Activated naive CD8-positive, alpha-beta T cell treated with anti-CD3 and anti-CD28 coated beads, Interleukin-2, amount 50 U/mL, for 24 hours (primary cell): ENCODE results near the gene TUBGCP5.
A peak's percentile ranks its signal among the peaks of the same experiment; 100 is the strongest.
"Not testable (repeated sequence)": the region's sequence is repeated elsewhere in the genome, so short reads cannot be mapped to it uniquely, and the experiment has no call there.

Experiments used
- ATAC-seq: fragments of 150-1000 bp; cut with Tn5 transposase; one replicate; pipeline ENCODE4 v1.10.0; 2021
- DNase-seq: peaks from one replicate; pipeline ENCODE4 v3.0.0; 2021
- H3K27ac Mint-ChIP-seq: one replicate; pipeline ENCODE4 v1.8.0; 2021; ENCODE audit warnings: mild to moderate bottlenecking, mixed read lengths
- H3K27me3 Mint-ChIP-seq: one replicate; pipeline ENCODE4 v1.8.0; 2021; ENCODE audit warnings: mixed read lengths
- H3K36me3 Mint-ChIP-seq: one replicate; pipeline ENCODE4 v1.8.0; 2021; ENCODE audit warnings: low read depth, mixed read lengths
- H3K4me1 Mint-ChIP-seq: one replicate; pipeline ENCODE4 v1.8.0; 2021; ENCODE audit warnings: mixed read lengths
- H3K4me3 Mint-ChIP-seq: one replicate; pipeline ENCODE4 v1.8.0; 2021; ENCODE audit warnings: mild to moderate bottlenecking, moderate library complexity, mixed read lengths
- H3K9me3 Mint-ChIP-seq: one replicate; pipeline ENCODE4 v1.8.0; 2021; ENCODE audit warnings: mixed read lengths

Gene TUBGCP5

GRCh38 chr15:23039143-23039916 is at the start of gene TUBGCP5:
TUBGCP5 (minus strand) TSS chr15:23039569; CDS start chr15:23039543, 26 bp downstream.
- peaks cover 19% of the 10 kb centered on the region for H3K36me3 Mint-ChIP-seq
- no peaks in the 10 kb centered on the region for H3K27me3 Mint-ChIP-seq
- H3K27ac Mint-ChIP-seq, result peak within 1 kb of the TSS; percentile 98
- DNase-seq (peak; percentile 97), ATAC-seq (peak; percentile 97)
- peaks cover 21% of the 10 kb centered on the region for H3K4me1 Mint-ChIP-seq
- peak within 1 kb of the TSS; percentile 98 for H3K4me3 Mint-ChIP-seq
- no peaks in the 10 kb centered on the region for H3K9me3 Mint-ChIP-seq

GRCh38 chr15:23083115-23083514 is 43.7 kb upstream of the TUBGCP5 start:
- Mint-ChIP-seq H3K27ac (no peak overlapping the region), H3K36me3 (no peaks in the 10 kb centered on the region), H3K9me3 (no peaks in the 10 kb centered on the region), H3K4me3 (no peak overlapping the region), H3K27me3 (no peaks in the 10 kb centered on the region), H3K4me1 (no peaks in the 10 kb centered on the region)
- ATAC-seq, result no peak
- DNase-seq, result no peak

GRCh38 chr15:23081996-23082737 is 42.8 kb upstream of the TUBGCP5 start:
- not testable (repeated sequence) for H3K36me3 Mint-ChIP-seq, H3K4me3 Mint-ChIP-seq, H3K27me3 Mint-ChIP-seq, DNase-seq, ATAC-seq, H3K27ac Mint-ChIP-seq, H3K4me1 Mint-ChIP-seq, H3K9me3 Mint-ChIP-seq

GRCh38 chr15:23081271-23081670 is 41.9 kb upstream of the TUBGCP5 start:
- no peak overlapping the region for H3K4me3 Mint-ChIP-seq
- ATAC-seq (no peak), DNase-seq (no peak)
- H3K27me3 Mint-ChIP-seq, result no peaks in the 10 kb centered on the region
- no peaks in the 10 kb centered on the region for H3K4me1 Mint-ChIP-seq
- H3K36me3 Mint-ChIP-seq, result no peaks in the 10 kb centered on the region
- H3K9me3 Mint-ChIP-seq, result no peaks in the 10 kb centered on the region
- no peak overlapping the region for H3K27ac Mint-ChIP-seq

GRCh38 chr15:23079766-23080165 is 40.4 kb upstream of the TUBGCP5 start:
- Mint-ChIP-seq H3K27ac (no peak overlapping the region), H3K4me3 (no peak overlapping the region), H3K36me3 (no peaks in the 10 kb centered on the region), H3K4me1 (no peaks in the 10 kb centered on the region), H3K9me3 (no peaks in the 10 kb centered on the region), H3K27me3 (no peaks in the 10 kb centered on the region)
- ATAC-seq (no peak), DNase-seq (no peak)

- Mint-ChIP-seq H3K27ac (no peak overlapping the region), H3K4me3 (no peak overlapping the region), H3K4me1 (no peaks in the 10 kb centered on the region), H3K9me3 (no peaks in the 10 kb centered on the region), H3K36me3 (no peaks in the 10 kb centered on the region), H3K27me3 (peaks cover 5% of the 10 kb centered on the region)
- ATAC-seq, result no peak
- no peak for DNase-seq
Measured at GRCh38 chr15:23075927-23076326, 36.6 kb upstream of the TUBGCP5 start.

- no peak for ATAC-seq
- no peaks in the 10 kb centered on the region for H3K9me3 Mint-ChIP-seq
- DNase-seq, result no peak
Measured at GRCh38 chr15:23074684-23075083, 35.3 kb upstream of the TUBGCP5 start.

GRCh38 chr15:23073890-23074646 is 34.7 kb upstream of the TUBGCP5 start:
- Mint-ChIP-seq H3K36me3 (no peaks in the 10 kb centered on the region), H3K27me3 (peaks cover 7% of the 10 kb centered on the region), H3K27ac (no peak overlapping the region), H3K9me3 (no peaks in the 10 kb centered on the region), H3K4me3 (no peak overlapping the region), H3K4me1 (no peaks in the 10 kb centered on the region)
- DNase-seq (no peak), ATAC-seq (peak; percentile 40)

More at GRCh38 chr15:23074684-23075083, 35.3 kb upstream of the TUBGCP5 start:
- Mint-ChIP-seq H3K4me1 (no peaks in the 10 kb centered on the region), H3K27ac (no peak overlapping the region), H3K27me3 (peaks cover 7% of the 10 kb centered on the region), H3K4me3 (no peak overlapping the region), H3K36me3 (no peaks in the 10 kb centered on the region)

GRCh38 chr15:23072633-23073032 is 33.3 kb upstream of the TUBGCP5 start:
- no peak for DNase-seq
- Mint-ChIP-seq H3K4me1 (no peaks in the 10 kb centered on the region), H3K4me3 (no peak overlapping the region), H3K36me3 (no peaks in the 10 kb centered on the region), H3K27me3 (peaks cover 7% of the 10 kb centered on the region), H3K27ac (no peak overlapping the region), H3K9me3 (no peaks in the 10 kb centered on the region)
- no peak for ATAC-seq

- no peak for DNase-seq
- H3K9me3 Mint-ChIP-seq, result no peaks in the 10 kb centered on the region
- no peaks in the 10 kb centered on the region for H3K4me1 Mint-ChIP-seq
- no peak overlapping the region for H3K27ac Mint-ChIP-seq
- no peaks in the 10 kb centered on the region for H3K36me3 Mint-ChIP-seq
- H3K27me3 Mint-ChIP-seq, result peaks cover 7% of the 10 kb centered on the region
- ATAC-seq, result no peak
- H3K4me3 Mint-ChIP-seq, result no peak overlapping the region
Measured at GRCh38 chr15:23069496-23070166, 30.3 kb upstream of the TUBGCP5 start.

- H3K27ac Mint-ChIP-seq, result no peak overlapping the region
- no peak overlapping the region for H3K4me3 Mint-ChIP-seq
- DNase-seq, result no peak
- no peaks in the 10 kb centered on the region for H3K4me1 Mint-ChIP-seq
- no peaks in the 10 kb centered on the region for H3K36me3 Mint-ChIP-seq
- H3K27me3 Mint-ChIP-seq, result peaks cover 7% of the 10 kb centered on the region
- ATAC-seq, result no peak
- H3K9me3 Mint-ChIP-seq, result no peaks in the 10 kb centered on the region
Measured at GRCh38 chr15:23067416-23067815, 28.0 kb upstream of the TUBGCP5 start.

- no peak for ATAC-seq
Measured at GRCh38 chr15:23065836-23066235, 26.5 kb upstream of the TUBGCP5 start.

GRCh38 chr15:23064156-23064555 is 24.8 kb upstream of the TUBGCP5 start:
- Mint-ChIP-seq H3K27me3 (peaks cover 2% of the 10 kb centered on the region), H3K4me1 (no peaks in the 10 kb centered on the region), H3K9me3 (no peaks in the 10 kb centered on the region), H3K27ac (no peak overlapping the region), H3K4me3 (no peak overlapping the region), H3K36me3 (no peaks in the 10 kb centered on the region)
- ATAC-seq, result no peak
- no peak for DNase-seq

More at GRCh38 chr15:23065836-23066235, 26.5 kb upstream of the TUBGCP5 start:
- no peak overlapping the region for H3K4me3 Mint-ChIP-seq
- DNase-seq, result no peak
- no peak overlapping the region for H3K27ac Mint-ChIP-seq
- peaks cover 2% of the 10 kb centered on the region for H3K27me3 Mint-ChIP-seq
- no peaks in the 10 kb centered on the region for H3K9me3 Mint-ChIP-seq
- H3K4me1 Mint-ChIP-seq, result no peaks in the 10 kb centered on the region
- no peaks in the 10 kb centered on the region for H3K36me3 Mint-ChIP-seq

GRCh38 chr15:23057707-23058106 is 18.3 kb upstream of the TUBGCP5 start:
- Mint-ChIP-seq H3K27ac (no peak overlapping the region), H3K36me3 (no peaks in the 10 kb centered on the region)

More at GRCh38 chr15:23057707-23058106, 18.3 kb upstream of the TUBGCP5 start:
- Mint-ChIP-seq H3K4me3 (no peak overlapping the region), H3K4me1 (no peaks in the 10 kb centered on the region), H3K9me3 (no peaks in the 10 kb centered on the region), H3K27me3 (peaks cover 9% of the 10 kb centered on the region)
- ATAC-seq (no peak), DNase-seq (no peak)
